Stimulated activated CD8-positive, alpha-beta memory T cell treated with anti-CD3 and anti-CD28 coated beads, Interleukin-2, amount 100 ng/mL, for 48 hours (primary cell): ENCODE measurements around the gene MED16.
"Not testable (repeated sequence)": the region's sequence is repeated elsewhere in the genome, so short reads cannot be mapped to it uniquely, and the experiment has no call there.

ENCODE experiments used
- DNase-seq, 2 donors: peaks; one replicate each; pipeline ENCODE4 v3.0.0-alpha.2; 2020; ENCODE audit warnings: low read depth in 2 of 2

MED16 gene

GRCh38 chr19:853614-854220 lies 39.3 kb downstream of the MED16 start:
- DNase-seq, result not testable (repeated sequence)

GRCh38 chr19:853014-853585 lies 39.9 kb downstream of the MED16 start:
- DNase-seq, result no peak

GRCh38 chr19:852136-853013 lies 40.6 kb downstream of the MED16 start, which contains the start of gene ELANE:
Gene ELANE (plus strand): TSS chr19:852303. CDS start chr19:852329, 26 bp downstream.
- no peak for DNase-seq

- no peak for DNase-seq
These were observed 42.0 kb downstream of the MED16 start for GRCh38 chr19:850979-851335.

- DNase-seq, result no peak
These were observed 42.6 kb downstream of the MED16 start for GRCh38 chr19:850221-850978.

GRCh38 chr19:849195-849594 lies 43.8 kb downstream of the MED16 start:
- not testable (repeated sequence) for DNase-seq

DNA sequence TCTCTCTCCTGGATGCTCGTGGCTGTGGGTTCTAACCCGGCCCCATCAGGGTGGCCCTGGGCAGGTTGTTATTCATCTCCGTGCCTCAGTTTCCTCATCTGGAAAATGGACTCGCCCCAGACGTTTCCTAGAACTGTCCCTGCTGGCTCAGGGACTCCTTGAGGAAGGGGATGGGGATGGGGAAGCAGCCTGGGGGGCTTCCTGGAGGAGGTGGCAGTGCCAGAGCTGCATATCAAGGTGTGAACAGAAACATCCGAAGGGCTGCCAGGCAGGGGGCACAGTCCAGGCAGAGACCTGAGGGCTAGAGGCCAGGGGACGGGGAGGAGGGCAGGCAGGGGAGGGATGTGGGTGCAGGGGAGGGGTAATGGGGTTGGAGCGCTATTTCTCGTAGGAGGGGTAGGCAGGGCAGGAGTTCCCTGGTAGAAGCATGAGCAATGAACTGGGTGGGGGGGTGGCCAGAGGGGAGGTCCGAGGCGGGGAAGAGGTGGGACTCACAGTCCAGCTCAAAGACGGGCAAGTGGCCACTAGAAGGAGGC lies 44.5 kb downstream of the MED16 start:
- no peak for DNase-seq

DNA sequence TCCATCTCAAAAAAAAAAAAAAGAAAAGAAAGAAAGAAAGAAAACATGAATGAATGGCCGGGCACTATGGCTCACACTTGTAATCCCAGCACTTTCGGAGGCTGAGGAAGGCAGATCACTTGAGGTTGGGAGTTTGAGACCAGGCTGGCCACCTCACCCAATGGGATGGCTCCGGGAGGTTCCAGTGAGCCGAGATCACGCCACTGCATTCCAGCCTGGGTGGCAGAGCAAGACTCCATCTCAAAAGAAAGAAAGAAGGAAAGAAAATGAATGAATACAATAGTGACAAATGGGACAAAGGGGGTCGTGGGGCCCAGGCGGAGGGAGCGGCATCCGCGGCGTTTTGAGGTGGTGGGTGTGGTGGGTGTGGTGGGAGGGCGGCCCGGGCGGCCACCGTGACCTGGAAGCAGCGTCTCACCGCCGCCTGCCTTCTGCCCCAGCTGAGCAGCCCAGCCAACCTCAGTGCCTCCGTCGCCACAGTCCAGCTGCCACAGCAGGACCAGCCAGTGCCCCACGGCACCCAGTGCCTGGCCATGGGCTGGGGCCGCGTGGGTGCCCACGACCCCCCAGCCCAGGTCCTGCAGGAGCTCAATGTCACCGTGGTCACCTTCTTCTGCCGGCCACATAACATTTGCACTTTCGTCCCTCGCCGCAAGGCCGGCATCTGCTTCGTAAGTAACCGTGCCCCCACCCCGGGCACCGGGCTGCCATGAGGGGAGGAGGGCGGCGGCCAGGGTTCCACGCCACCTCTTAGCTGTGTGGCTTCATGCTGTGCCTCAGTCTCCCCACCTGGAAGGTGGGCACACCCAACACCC lies 47.1 kb downstream of the MED16 start:
- DNase-seq, result no peak

DNA sequence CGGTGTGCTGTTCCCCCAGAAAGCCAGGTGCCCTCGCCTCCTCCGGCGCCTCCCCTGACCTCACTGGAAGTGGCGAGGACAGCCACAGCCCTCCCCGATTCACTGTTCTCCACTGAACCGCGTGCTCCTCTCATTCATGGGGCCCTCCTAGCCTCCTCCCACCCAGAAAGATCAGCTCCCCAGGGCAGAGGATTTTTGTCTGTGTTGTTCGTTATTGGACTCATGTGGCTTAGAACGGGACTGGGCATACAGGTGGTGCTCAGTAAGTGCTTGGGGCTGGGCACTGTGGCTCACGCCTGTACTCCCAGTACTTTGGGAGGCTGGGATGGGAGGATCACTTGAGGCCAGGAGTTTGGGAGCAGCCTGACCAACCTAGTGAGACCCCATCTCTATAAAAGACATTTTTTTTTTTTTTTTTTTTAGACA lies 48.4 kb downstream of the MED16 start:
- DNase-seq, result no peak

DNA sequence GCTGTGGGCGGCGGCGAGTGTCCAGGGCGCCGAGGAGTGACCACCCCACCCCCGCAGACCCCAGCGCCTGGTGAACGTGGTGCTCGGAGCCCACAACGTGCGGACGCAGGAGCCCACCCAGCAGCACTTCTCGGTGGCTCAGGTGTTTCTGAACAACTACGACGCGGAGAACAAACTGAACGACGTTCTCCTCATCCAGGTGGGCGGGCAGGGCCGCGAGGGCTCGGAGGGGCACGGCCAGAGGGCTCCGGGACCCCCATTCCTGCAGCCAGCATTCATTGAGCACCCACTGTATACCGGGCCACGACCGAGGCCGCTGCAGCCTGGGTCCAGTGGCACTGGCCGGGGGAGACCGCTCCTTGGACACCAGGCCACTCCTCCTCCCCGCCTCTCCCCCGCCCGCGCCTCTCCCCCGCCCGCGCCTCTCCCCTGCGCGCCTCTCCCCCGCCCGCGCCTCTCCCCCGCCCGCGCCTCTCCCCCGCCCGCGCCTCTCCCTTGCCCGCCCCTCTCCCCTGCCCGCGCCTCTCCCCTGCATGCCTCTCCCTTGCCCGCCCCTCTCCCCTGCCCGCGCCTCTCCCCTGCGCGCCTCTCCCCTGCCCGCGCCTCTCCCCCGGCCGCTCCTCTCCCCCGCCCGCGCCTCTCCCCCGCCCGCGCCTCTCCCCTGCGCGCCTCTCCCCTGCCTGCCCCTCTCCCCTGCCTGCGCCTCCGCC lies 49.0 kb downstream of the MED16 start:
- DNase-seq, result no peak

- no peak for DNase-seq
These were observed 49.7 kb downstream of the MED16 start for GRCh38 chr19:843180-843835.

- DNase-seq, result not testable (repeated sequence)
These were observed 50.2 kb downstream of the MED16 start for GRCh38 chr19:842802-843179.

DNA sequence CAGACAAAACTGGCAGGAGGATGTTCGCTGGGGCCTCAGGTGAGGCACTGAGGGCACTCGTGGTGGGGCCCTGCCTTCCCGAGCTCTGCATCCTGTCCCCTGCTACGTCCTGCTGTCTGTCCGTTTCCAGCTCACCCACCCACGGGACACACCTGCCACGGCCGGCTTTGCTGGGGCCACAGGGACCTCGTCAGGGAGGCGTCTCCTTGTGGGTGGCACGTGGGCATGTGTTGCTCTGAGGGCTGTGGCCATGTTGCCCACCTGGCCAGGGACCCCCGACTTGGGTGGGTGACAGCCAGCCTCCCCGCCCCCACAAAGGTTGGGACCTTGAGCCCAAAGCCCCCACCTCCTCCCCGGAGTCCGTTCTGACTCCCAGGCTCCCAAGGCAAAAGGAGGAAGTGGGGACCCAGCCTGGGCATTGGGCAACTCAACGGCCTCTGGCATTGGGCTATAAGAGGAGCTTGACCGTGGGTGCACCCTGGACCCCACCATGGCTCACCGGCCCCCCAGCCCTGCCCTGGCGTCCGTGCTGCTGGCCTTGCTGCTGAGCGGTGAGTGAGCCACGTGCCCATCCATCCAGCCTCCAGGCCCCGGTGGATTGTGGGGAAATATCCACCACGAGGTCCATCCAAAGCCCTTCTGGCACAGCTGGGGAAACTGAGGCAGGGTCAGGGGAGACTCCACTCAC lies 52.3 kb downstream of the MED16 start, which contains the start of gene PRTN3:
Gene PRTN3, plus strand, starts transcription at position 481 of the 688 bp plus-strand sequence. Its CDS starts 10 bp downstream, at position 491.
- DNase-seq, result no peak

GRCh38 chr19:835210-835810 lies 57.7 kb downstream of the MED16 start:
- no peak for DNase-seq

- no peak for DNase-seq
These were observed 58.8 kb downstream of the MED16 start for GRCh38 chr19:834216-834615.

GRCh38 chr19:831407-832369 lies 61.3 kb downstream of the MED16 start:
- DNase-seq, result no peak

GRCh38 chr19:829129-829758 lies 63.7 kb downstream of the MED16 start:
- DNase-seq, result no peak
